PC-9 (cell line): Measurements from ENCODE around the gene SCAPER. TPM values are rescaled to one million over a fixed set of nuclear protein-coding genes. Genes with fewer than 3 reads are reported as not detected.

Experiments
- BruUV-seq: library from RNA; stranded (reverse); fragments of 400-500 nt; replicated peaks from 2 replicates; lab custom pipeline; 2021; lab: Mats Ljungman, UMichigan
- CTCF ChIA-PET: fragments of 300-600 bp; sonication (Branson Sonifier 250); formaldehyde crosslinking; loops from one replicate; lab custom pipeline; 2022; ENCODE audit warnings: antibody characterized with exemption; lab: Charles Lee
- POLR2A ChIA-PET: fragments of 300-600 bp; sonication (Branson Sonifier 250); formaldehyde crosslinking; loops from one replicate; lab custom pipeline; 2022; ENCODE audit warnings: antibody characterized with exemption; ENCODE audit not compliant: unreplicated experiment; lab: Charles Lee
- DNase-seq, 2 experiments: peaks; one replicate each; pipeline versions ENCODE4 v3.0.0 to v3.0.0-alpha.2; 2015 to 2022; ENCODE audit warnings: mixed read lengths in 1 of 2
- H2AFZ ChIP-seq: fragments of 200-600 bp; sonication (generic); 2 replicates; pipeline ENCODE4 v1.8.1; 2017; ENCODE audit warnings: antibody characterized with exemption
- H3F3A ChIP-seq: fragments of 200-600 bp; sonication (generic); 2 replicates; pipeline ENCODE4 v1.8.1; 2017; ENCODE audit warnings: antibody characterized with exemption, mild to moderate bottlenecking, low read depth; ENCODE audit not compliant: insufficient read depth
- H3K27ac ChIP-seq: fragments of 200-600 bp; sonication (generic); 2 replicates; pipeline ENCODE4 v1.6.1; 2016; ENCODE audit warnings: mixed run types
- H3K27me3 ChIP-seq: fragments of 200-600 bp; sonication (generic); 2 replicates; pipeline ENCODE4 v1.6.1; 2016; ENCODE audit warnings: low read depth, mixed run types; ENCODE audit not compliant: insufficient read depth
- H3K36me3 ChIP-seq: fragments of 200-600 bp; sonication (generic); 2 replicates; pipeline ENCODE4 v1.6.1; 2016; ENCODE audit warnings: low read depth, mixed run types
- H3K4me1 ChIP-seq: fragments of 200-600 bp; sonication (generic); replicated peaks from 2 replicates; pipeline ENCODE4 v1.6.1; 2016; ENCODE audit warnings: mixed run types; ENCODE audit not compliant: insufficient read depth
- H3K4me2 ChIP-seq: fragments of 200-600 bp; sonication (generic); 2 replicates; pipeline ENCODE4 v1.6.1; 2017; ENCODE audit warnings: mixed run types
- H3K4me3 ChIP-seq: fragments of 200-600 bp; sonication (generic); 2 replicates; pipeline ENCODE4 v1.6.1; 2016; ENCODE audit warnings: mixed run types
- H3K79me2 ChIP-seq: fragments of 200-600 bp; sonication (generic); 2 replicates; pipeline ENCODE4 v1.6.1; 2017; ENCODE audit warnings: low read depth, mixed run types
- H3K9me2 ChIP-seq: fragments of 200-600 bp; sonication (generic); 2 replicates; pipeline ENCODE4 v1.8.1; 2017; ENCODE audit warnings: mild to moderate bottlenecking; ENCODE audit not compliant: insufficient read depth
- H3K9me3 ChIP-seq: fragments of 200-600 bp; sonication (generic); 2 replicates; pipeline ENCODE4 v1.8.1; 2016; ENCODE audit warnings: low read depth; ENCODE audit not compliant: insufficient read depth
- H4K20me1 ChIP-seq: fragments of 200-600 bp; sonication (generic); 2 replicates; pipeline ENCODE4 v1.8.1; 2017; ENCODE audit not compliant: insufficient read depth
- CTCF ChIP-seq: fragments of 200-600 bp; sonication (generic); conservative IDR thresholded peaks from 2 replicates; pipeline ENCODE4 v1.6.1; 2017; ENCODE audit warnings: mixed run types, antibody characterized with exemption, mild to moderate bottlenecking, moderate library complexity
- EZH2 ChIP-seq: fragments of 200-600 bp; sonication (generic); IDR thresholded peaks from 2 replicates; pipeline ENCODE4 v1.8.0; 2017; ENCODE audit warnings: antibody characterized with exemption, low read depth
- intact Hi-C: fragments of 100-400 bp; cut with micrococcal nuclease; formaldehyde crosslinking; loops from one replicate; pipeline ENCODE4 v1.10.0; 2022; ENCODE audit not compliant: unreplicated experiment
- total RNA-seq: library from RNA; stranded (reverse); gene quantifications from 2 replicates; pipeline ENCODE4 v1.2.3, GENCODE V29; 2021

Gene SCAPER
- total RNA-seq, 1 experiment from 2014 or later, result 18.7 TPM

- BruUV-seq, result no TSS peak
- peak in 1 of 2 experiments; percentile 47 for DNase-seq
- H3K27me3 ChIP-seq, result no peaks in the 10 kb centered on the region
Measured at GRCh38 chr15:76340803-76341365, 564.3 kb downstream of the SCAPER start.

GRCh38 chr15:76340198-76340802, 564.8 kb downstream of the SCAPER start:
- peaks cover 6% of the 10 kb centered on the region; the same call in 1 of the 2 replicates for H3F3A ChIP-seq
- no peaks in the 10 kb centered on the region for H3K9me2 ChIP-seq
- no peak overlapping the region for H3K27ac ChIP-seq
- peaks cover 2% of the 10 kb centered on the region; the same call in 1 of the 2 replicates for H3K4me1 ChIP-seq
- intact Hi-C loops, result no loop called here
- H3K79me2 ChIP-seq, result no peaks in the 10 kb centered on the region
- no peaks in the 10 kb centered on the region for H3K36me3 ChIP-seq
- no peaks in the 10 kb centered on the region for H3K9me3 ChIP-seq
- H3K4me2 ChIP-seq, result no peak overlapping the region
- no peaks in the 10 kb centered on the region for H4K20me1 ChIP-seq
- no TSS peak for BruUV-seq
- H3K4me3 ChIP-seq, result no peak overlapping the region
- no peaks in the 10 kb centered on the region for H3K27me3 ChIP-seq
- CTCF ChIA-PET, result no interaction called here
- no peak overlapping the region for H2AFZ ChIP-seq
- POLR2A ChIA-PET, result interaction anchor here (0.6 kb wide), 1 partner anchor 144 kb away, joined by 14 read pairs; no protein-coding TSS in a partner anchor
- DNase-seq, result no peak
- TF ChIP-seq CTCF, result no peak
- TF ChIP-seq EZH2, result no peak

More at GRCh38 chr15:76340803-76341365, 564.3 kb downstream of the SCAPER start:
- Histone ChIP-seq H3K4me2 (no peak overlapping the region), H3K36me3 (no peaks in the 10 kb centered on the region), H2AFZ (no peak overlapping the region), H3K9me2 (no peaks in the 10 kb centered on the region), H3F3A (peaks cover 7% of the 10 kb centered on the region; the same call in 1 of the 2 replicates), H3K79me2 (no peaks in the 10 kb centered on the region), H3K27ac (no peak overlapping the region), H3K4me3 (no peak overlapping the region), H3K4me1 (peaks cover 6% of the 10 kb centered on the region; the same call in 1 of the 2 replicates), H3K9me3 (no peaks in the 10 kb centered on the region), H4K20me1 (no peaks in the 10 kb centered on the region)
- intact Hi-C loops, result no loop called here
- POLR2A ChIA-PET, result no interaction called here
- CTCF ChIA-PET, result interaction anchor here (0.6 kb wide), 1 partner anchor 427 kb away, joined by 3 read pairs; no protein-coding TSS in a partner anchor
- TF ChIP-seq EZH2 (no peak), CTCF (no peak)

GRCh38 chr15:76339305-76340197, 565.6 kb downstream of the SCAPER start:
- no peak overlapping the region for H3K4me2 ChIP-seq
- intact Hi-C loops, result no loop called here
- H3K4me1 ChIP-seq, result no peaks in the 10 kb centered on the region
- no peak overlapping the region for H3K4me3 ChIP-seq
- no peak overlapping the region for H2AFZ ChIP-seq
- H3K27ac ChIP-seq, result no peak overlapping the region
- ChIA-PET POLR2A (interaction anchor here (0.6 kb wide), 1 partner anchor 143 kb away, joined by 14 read pairs; no protein-coding TSS in a partner anchor), CTCF (no interaction called here)
- no peak for DNase-seq
- no peaks in the 10 kb centered on the region for H3K9me2 ChIP-seq
- H3K9me3 ChIP-seq, result no peaks in the 10 kb centered on the region
- H3K36me3 ChIP-seq, result no peaks in the 10 kb centered on the region
- H3F3A ChIP-seq, result no peaks in the 10 kb centered on the region
- H3K27me3 ChIP-seq, result no peaks in the 10 kb centered on the region
- no peaks in the 10 kb centered on the region for H4K20me1 ChIP-seq
- TF ChIP-seq CTCF, result no peak
- TF ChIP-seq EZH2, result no peak
- BruUV-seq, result no TSS peak
- H3K79me2 ChIP-seq, result no peaks in the 10 kb centered on the region
